NT2/D1 (cell line): Measurements from ENCODE around the gene PTPN12.

Source experiments
- SUZ12 ChIP-seq: IDR thresholded peaks from 2 replicates; pipeline ENCODE4 v1.6.1; 2011; ENCODE audit not compliant: insufficient read length, insufficient read depth; ENCODE audit errors: extremely low read depth
- YY1 ChIP-seq: IDR thresholded peaks from 2 replicates; pipeline ENCODE4 v1.6.1; 2011; ENCODE audit not compliant: insufficient read length, insufficient read depth
- ZNF274 ChIP-seq: IDR thresholded peaks from 2 replicates; pipeline ENCODE4 v1.6.1; 2011; ENCODE audit warnings: mild to moderate bottlenecking, low read depth, low read length

GRCh38 chr7:77651575-77652162 lies 114.6 kb downstream of the PTPN12 start:
- TF ChIP-seq YY1 (no peak), ZNF274 (no peak), SUZ12 (no peak)
